Spleen (tissue), 7 donors: ENCODE measurements around the gene BRD8.

Source experiments
- POLR2A ChIP-seq, 3 donors: fragments of 450-650 bp; IDR thresholded peaks; one replicate each; pipeline ENCODE4 v1.5.1; 2017; ENCODE audit warnings: antibody characterized with exemption in 3 of 3, mild to moderate bottlenecking in 1 of 3
- TF ChIP-seq, protein P1 (sequence below), 11 experiments: fragments of 200-600 bp in 7 of 11; fragments of 450-650 bp in 4 of 11; sonication (generic) in 4 of 11; IDR thresholded peaks in 8 of 11; conservative IDR thresholded peaks in 3 of 11; 1 replicate in 7 of 11; 2 replicates in 4 of 11; pipeline versions ENCODE4 v1.4.0 to v1.8.0; 2016 to 2021; ENCODE audit warnings: antibody characterized with exemption in 11 of 11, inconsistent platforms in 4 of 11, mild to moderate bottlenecking in 1 of 11
- donor health status: DM: no; HTN: no; CAD: no; lungs with moderate emphysema.
- donor health status: DM: no; HTN: no; CAD: no.
- donor health status: DM: no; HTN: no; CAD: no.

DNA sequence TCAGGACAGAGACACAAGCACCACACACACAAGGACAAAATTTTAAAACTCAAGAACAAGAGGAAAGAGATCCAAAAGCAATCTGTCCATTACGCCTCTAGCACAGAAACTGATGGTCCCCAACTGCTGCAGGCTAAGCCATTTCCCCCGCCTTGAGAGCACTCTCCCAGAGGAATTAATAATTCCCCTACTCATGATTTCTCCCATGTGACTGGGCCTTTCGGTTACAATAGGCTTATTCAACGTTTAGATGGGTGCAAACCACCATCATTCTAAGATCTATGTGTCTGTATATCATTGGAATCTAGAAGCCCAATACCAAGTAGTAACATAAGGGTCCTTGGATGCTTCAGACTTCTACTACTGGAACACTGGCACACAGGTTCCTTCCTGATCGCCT lies 18.8 kb downstream of the BRD8 start:
- TF ChIP-seq, protein P1, sequence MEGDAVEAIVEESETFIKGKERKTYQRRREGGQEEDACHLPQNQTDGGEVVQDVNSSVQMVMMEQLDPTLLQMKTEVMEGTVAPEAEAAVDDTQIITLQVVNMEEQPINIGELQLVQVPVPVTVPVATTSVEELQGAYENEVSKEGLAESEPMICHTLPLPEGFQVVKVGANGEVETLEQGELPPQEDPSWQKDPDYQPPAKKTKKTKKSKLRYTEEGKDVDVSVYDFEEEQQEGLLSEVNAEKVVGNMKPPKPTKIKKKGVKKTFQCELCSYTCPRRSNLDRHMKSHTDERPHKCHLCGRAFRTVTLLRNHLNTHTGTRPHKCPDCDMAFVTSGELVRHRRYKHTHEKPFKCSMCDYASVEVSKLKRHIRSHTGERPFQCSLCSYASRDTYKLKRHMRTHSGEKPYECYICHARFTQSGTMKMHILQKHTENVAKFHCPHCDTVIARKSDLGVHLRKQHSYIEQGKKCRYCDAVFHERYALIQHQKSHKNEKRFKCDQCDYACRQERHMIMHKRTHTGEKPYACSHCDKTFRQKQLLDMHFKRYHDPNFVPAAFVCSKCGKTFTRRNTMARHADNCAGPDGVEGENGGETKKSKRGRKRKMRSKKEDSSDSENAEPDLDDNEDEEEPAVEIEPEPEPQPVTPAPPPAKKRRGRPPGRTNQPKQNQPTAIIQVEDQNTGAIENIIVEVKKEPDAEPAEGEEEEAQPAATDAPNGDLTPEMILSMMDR (IDR thresholded peaks at IDR 0.05 in 8 of 11, conservative IDR thresholded peaks at IDR 0.05 in 3 of 11) = no peak
- TF ChIP-seq POLR2A (IDR thresholded peaks at IDR 0.05) = no peak
